Measurements from ENCODE around the gene COQ7. TPM values are rescaled to one million over a fixed set of nuclear protein-coding genes. Genes with fewer than 3 reads are reported as not detected.

The COQ7 gene
- total RNA-seq = 10 to 100 TPM; 27.7 to 37.7 (median 31.6) TPM
- 10 to 100 TPM; 20.7 to 38.6 (median 31.8) TPM for polyA plus RNA-seq
- long read RNA-seq, donor 1, transcript COQ7-201 (6 exons, 2,657 nt) = major isoform, 11 of 17 reads
- long read RNA-seq, donor 1, partial matches to known transcripts = 2 of 17 reads
- long read RNA-seq, donor 1, other reads (novel, unspliced or antisense) = 3 of 17 reads
- long read RNA-seq, donor 2, transcript COQ7-201 (6 exons, 2,657 nt) = major isoform, 8 of 23 reads
- long read RNA-seq, donor 2, partial matches to known transcripts = 2 of 23 reads
- long read RNA-seq, donor 2, other reads (novel, unspliced or antisense) = 10 of 23 reads

- Histone ChIP-seq H3K27me3 (ENCODE audit: insufficient read depth in 3 of 3, low read length in 2 of 3) (no peaks in the 10 kb centered on the region), H3K4me1 (peaks cover 19% of the 10 kb centered on the region), H3K9me3 (no peaks in the 10 kb centered on the region), H3K27ac (peak within 1 kb of the TSS; percentile 100), H3K36me3 (ENCODE audit: insufficient read depth in 1 of 2, low read depth in 1 of 2) (peaks cover 0 to 8% of the 10 kb centered on the region in 2 donors), H3K4me3 (peak within 1 kb of the TSS; percentile 88)
- DNase-seq (peak; percentile 99), ATAC-seq (peak; percentile 96 to 99 (median 96))
- intact Hi-C loops (cut with DNase I) = no loop called here
- no peak for TF ChIP-seq CTCF (IDR thresholded peaks at IDR 0.05)
- WGBS, 3 donors = 0% methylated on average over 64 to 68 of the region's 68 CpGs
Measured at GRCh38 chr16:19067349-19068236, at the start of gene COQ7. COQ7 (plus strand) TSS chr16:19067614; CDS start chr16:19067665, 51 bp downstream.

- H3K27ac ChIP-seq = no peak overlapping the region
- ATAC-seq (no peak), DNase-seq (no peak)
- no peaks in the 10 kb centered on the region for H3K27me3 ChIP-seq (ENCODE audit: insufficient read depth in 3 of 3, low read length in 2 of 3)
- H3K4me3 ChIP-seq = no peak overlapping the region
- intact Hi-C loops (cut with DNase I) = no loop called here
- 86 to 92% (median 90%) methylated on average over 4 of the region's 4 CpGs for WGBS, 3 donors
- no peaks in the 10 kb centered on the region for H3K4me1 ChIP-seq
- no peaks in the 10 kb centered on the region for H3K9me3 ChIP-seq
- TF ChIP-seq CTCF (IDR thresholded peaks at IDR 0.05) = no peak
- peaks cover 0 to 10% of the 10 kb centered on the region in 2 donors for H3K36me3 ChIP-seq (ENCODE audit: insufficient read depth in 1 of 2, low read depth in 1 of 2)
Measured at GRCh38 chr16:19020689-19021088, 46.7 kb upstream of the COQ7 start.

- ATAC-seq (no peak), DNase-seq (no peak)
- Histone ChIP-seq H3K36me3 (ENCODE audit: insufficient read depth in 1 of 2, low read depth in 1 of 2) (peaks cover 0 to 6% of the 10 kb centered on the region in 2 donors), H3K27me3 (ENCODE audit: insufficient read depth in 3 of 3, low read length in 2 of 3) (no peaks in the 10 kb centered on the region), H3K4me3 (no peak overlapping the region), H3K9me3 (no peaks in the 10 kb centered on the region), H3K4me1 (no peaks in the 10 kb centered on the region), H3K27ac (no peak overlapping the region)
- 87 to 90% (median 88%) methylated on average over 4 of the region's 4 CpGs for WGBS, 3 donors
- TF ChIP-seq CTCF (IDR thresholded peaks at IDR 0.05) = no peak
- intact Hi-C loops (cut with DNase I) = no loop called here
Measured at GRCh38 chr16:19021747-19022146, 45.7 kb upstream of the COQ7 start.

- 54 to 57% (median 57%) methylated on average over 3 of the region's 3 CpGs for WGBS, 3 donors
- Histone ChIP-seq H3K4me3 (no peak overlapping the region), H3K9me3 (no peaks in the 10 kb centered on the region), H3K27ac (no peak overlapping the region), H3K4me1 (no peaks in the 10 kb centered on the region), H3K27me3 (ENCODE audit: insufficient read depth in 3 of 3, low read length in 2 of 3) (no peaks in the 10 kb centered on the region), H3K36me3 (ENCODE audit: insufficient read depth in 1 of 2, low read depth in 1 of 2) (peaks cover 0 to 5% of the 10 kb centered on the region in 2 donors)
- no peak for DNase-seq
- no peak for ATAC-seq
- intact Hi-C loops (cut with DNase I) = no loop called here
- TF ChIP-seq CTCF (IDR thresholded peaks at IDR 0.05) = no peak
Measured at GRCh38 chr16:19027416-19027815, 40.0 kb upstream of the COQ7 start.

Measured in psoas muscle (tissue), 8 donors.